ENCODE results near the gene C6orf132. TPM values are rescaled to one million over a fixed set of nuclear protein-coding genes. Genes with fewer than 3 reads are reported as not detected.

C6orf132 gene
- total and polyA plus RNA-seq, 9 of the 15 experiments (the other 6 are each of a cell fraction or from before 2014, with no cell fraction given) = 0.06 to 0.35 (median 0.14) TPM

GRCh38 chr6:42138190-42138589, 4.2 kb downstream of the C6orf132 start:
- peak; percentile 52 for FAIRE-seq
- Histone ChIP-seq H3K9ac (ENCODE audit: insufficient read depth in 1 of 2, low read depth in 2 of 2, low read length in 2 of 2) (peak overlapping the region in 1 of 2 experiments; percentile 46; a peak in 2 of 4 replicates), H3K27me3 (ENCODE audit: control insufficient read depth in 2 of 2, insufficient read depth in 2 of 2, low read length in 2 of 2) (no peaks in the 10 kb centered on the region), H3K4me3 (no peak overlapping the region), H3K9me3 (replicated peaks; ENCODE audit: control insufficient read depth, insufficient read depth, low read depth, low read length) (no peaks in the 10 kb centered on the region), H3K79me2 (ENCODE audit: control insufficient read depth, insufficient read depth, low read length) (no peaks in the 10 kb centered on the region), H3K4me2 (ENCODE audit: insufficient read depth, low read length) (no peak overlapping the region), H4K20me1 (replicated peaks; ENCODE audit: control insufficient read depth, insufficient read depth, low read length) (no peaks in the 10 kb centered on the region), H3K36me3 (ENCODE audit: control insufficient read depth, insufficient read depth, low read length) (no peaks in the 10 kb centered on the region), H2AFZ (ENCODE audit: low read depth, low read length) (no peak overlapping the region), H3K27ac (ENCODE audit: extremely low read depth, low read depth, low read length) (no peak overlapping the region), H3K9me1 (ENCODE audit: control insufficient read depth, insufficient read depth, low read length) (no peaks in the 10 kb centered on the region), H3K4me1 (replicated peaks in 1 of 2; ENCODE audit: control insufficient read depth in 2 of 2, insufficient read depth in 2 of 2, low read length in 2 of 2) (peaks cover 34 to 55% of the 10 kb centered on the region in 2 experiments)
- TF ChIP-seq CEBPB (tag; IDR thresholded peaks at IDR 0.05) (peak; percentile 55; the same call in 1 of the 2 replicates), ZSCAN32 (CRISPR knock-in tag; IDR thresholded peaks at IDR 0.05) (no peak), ZNF133 (CRISPR knock-in tag; IDR thresholded peaks at IDR 0.05) (0 out of 2 replicates have a peak, but pooled peaks have one; percentile 5)
- TF ChIP-seq, protein P1, sequence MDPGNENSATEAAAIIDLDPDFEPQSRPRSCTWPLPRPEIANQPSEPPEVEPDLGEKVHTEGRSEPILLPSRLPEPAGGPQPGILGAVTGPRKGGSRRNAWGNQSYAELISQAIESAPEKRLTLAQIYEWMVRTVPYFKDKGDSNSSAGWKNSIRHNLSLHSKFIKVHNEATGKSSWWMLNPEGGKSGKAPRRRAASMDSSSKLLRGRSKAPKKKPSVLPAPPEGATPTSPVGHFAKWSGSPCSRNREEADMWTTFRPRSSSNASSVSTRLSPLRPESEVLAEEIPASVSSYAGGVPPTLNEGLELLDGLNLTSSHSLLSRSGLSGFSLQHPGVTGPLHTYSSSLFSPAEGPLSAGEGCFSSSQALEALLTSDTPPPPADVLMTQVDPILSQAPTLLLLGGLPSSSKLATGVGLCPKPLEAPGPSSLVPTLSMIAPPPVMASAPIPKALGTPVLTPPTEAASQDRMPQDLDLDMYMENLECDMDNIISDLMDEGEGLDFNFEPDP (CRISPR knock-in tag; IDR thresholded peaks at IDR 0.05) = no peak
- no TSS peak for BruUV-seq (replicated peaks)
- in situ Hi-C loops (cut with MboI) (no loop called here), intact Hi-C loops (cut with micrococcal nuclease) (no loop called here)
- no peak for DNase-seq (ENCODE audit: extremely low read depth in 1 of 4, low spot score in 3 of 4)
- 88% methylated on average over 6 of the region's 6 CpGs for WGBS (ENCODE audit: insufficient coverage, low coverage, missing lambda C conversion rate)
- CTCF ChIA-PET (ENCODE audit: low intra/inter-chr PET ratio) = no interaction called here
- POLR2A ChIA-PET = interaction anchor here (0.7 to 2.2 kb wide), 9 partner anchors 9 to 178 kb away, joined by 3 to 18 read pairs (median 4); no protein-coding TSS in a partner anchor
- no peak for ATAC-seq

All from K562 (cell line).